Mesendoderm (in vitro differentiated cells): ENCODE results near the gene CAMK2A. TPM values are rescaled to one million over a fixed set of nuclear protein-coding genes. Genes with fewer than 3 reads are reported as not detected.

Experiments
- DNase-seq: peaks from one replicate; pipeline ENCODE4 v3.0.0; 2013
- H2AK5ac ChIP-seq: 2 replicates; pipeline ENCODE4 v1.6.1; 2013; ENCODE audit warnings: low read length, inconsistent platforms
- H2BK120ac ChIP-seq: 2 replicates; pipeline ENCODE4 v1.6.1; 2013; ENCODE audit warnings: low read depth, mild to moderate bottlenecking, low read length, moderate library complexity, mixed read lengths
- H2BK15ac ChIP-seq: replicated peaks from 2 replicates; pipeline ENCODE4 v1.6.1; 2013; ENCODE audit warnings: low read depth, mild to moderate bottlenecking, moderate library complexity
- H2BK5ac ChIP-seq: 2 replicates; pipeline ENCODE4 v1.6.1; 2013; ENCODE audit warnings: low read length, inconsistent platforms
- H3K18ac ChIP-seq: 2 replicates; pipeline ENCODE4 v1.6.1; 2013; ENCODE audit warnings: mild to moderate bottlenecking, low read length, mixed read lengths
- H3K23ac ChIP-seq: one replicate; pipeline ENCODE4 v1.6.1; 2013; ENCODE audit warnings: low read length
- H3K27ac ChIP-seq: 2 replicates; pipeline ENCODE4 v1.5.1; 2013; ENCODE audit warnings: low read depth, mild to moderate bottlenecking, inconsistent platforms, low read length, moderate library complexity
- H3K27me3 ChIP-seq: 2 replicates; pipeline ENCODE4 v1.6.1; 2013; ENCODE audit warnings: low read length, control low read depth, mild to moderate bottlenecking, inconsistent platforms; ENCODE audit not compliant: insufficient read depth, poor library complexity
- H3K36me3 ChIP-seq: 2 replicates; pipeline ENCODE4 v1.6.1; 2013; ENCODE audit warnings: low read length, inconsistent platforms; ENCODE audit not compliant: control insufficient read depth, insufficient read depth
- H3K4ac ChIP-seq: one replicate; pipeline ENCODE4 v1.6.1; 2013; ENCODE audit warnings: low read depth, mild to moderate bottlenecking, low read length, moderate library complexity
- H3K4me1 ChIP-seq: 2 replicates; pipeline ENCODE4 v1.6.1; 2013; ENCODE audit warnings: low read depth, low read length, inconsistent platforms; ENCODE audit not compliant: control insufficient read depth
- H3K4me2 ChIP-seq: 2 replicates; pipeline ENCODE4 v1.6.1; 2013; ENCODE audit warnings: low read length
- H3K4me3 ChIP-seq: 2 replicates; pipeline ENCODE4 v1.5.1; 2013; ENCODE audit warnings: mild to moderate bottlenecking, low read length
- H3K56ac ChIP-seq: one replicate; pipeline ENCODE4 v1.6.1; 2013; ENCODE audit warnings: low read length
- H3K79me1 ChIP-seq: 2 replicates; pipeline ENCODE4 v1.6.1; 2013; ENCODE audit warnings: low read length, inconsistent platforms
- H3K79me2 ChIP-seq: 2 replicates; pipeline ENCODE4 v1.6.1; 2013; ENCODE audit warnings: mild to moderate bottlenecking, low read length; ENCODE audit not compliant: control insufficient read depth, insufficient read depth
- H3K9ac ChIP-seq: 2 replicates; pipeline ENCODE4 v1.6.1; 2013; ENCODE audit warnings: low read length, inconsistent platforms
- H4K5ac ChIP-seq: one replicate; pipeline ENCODE4 v1.6.1; 2013; ENCODE audit warnings: low read length
- H4K8ac ChIP-seq: one replicate; pipeline ENCODE4 v1.6.1; 2013; ENCODE audit warnings: low read depth, mild to moderate bottlenecking, control low read depth, low read length, moderate library complexity
- WGBS: extraction: QIAGEN DNeasy Blood & Tissue Kit; methylation state at CpG from one replicate; pipeline ENCODE4 v1.1.7; 2013; ENCODE audit warnings: low lambda C conversion rate, missing lambda C conversion rate; ENCODE audit not compliant: insufficient coverage; ENCODE audit errors: extremely low coverage; 5-methylcytosine and 5-hydroxymethylcytosine counted together
- polyA plus RNA-seq, 2 experiments: library from polyadenylated mRNA; stranded (reverse); fragments of 200-250 nt; gene quantifications; one replicate each; pipeline ENCODE4 v1.2.3, GENCODE V29; 2013

The CAMK2A gene
- 0.01 TPM for polyA plus RNA-seq (2013, experiment 1 of 2)
- polyA plus RNA-seq (2013, experiment 2 of 2) = not detected

DNA sequence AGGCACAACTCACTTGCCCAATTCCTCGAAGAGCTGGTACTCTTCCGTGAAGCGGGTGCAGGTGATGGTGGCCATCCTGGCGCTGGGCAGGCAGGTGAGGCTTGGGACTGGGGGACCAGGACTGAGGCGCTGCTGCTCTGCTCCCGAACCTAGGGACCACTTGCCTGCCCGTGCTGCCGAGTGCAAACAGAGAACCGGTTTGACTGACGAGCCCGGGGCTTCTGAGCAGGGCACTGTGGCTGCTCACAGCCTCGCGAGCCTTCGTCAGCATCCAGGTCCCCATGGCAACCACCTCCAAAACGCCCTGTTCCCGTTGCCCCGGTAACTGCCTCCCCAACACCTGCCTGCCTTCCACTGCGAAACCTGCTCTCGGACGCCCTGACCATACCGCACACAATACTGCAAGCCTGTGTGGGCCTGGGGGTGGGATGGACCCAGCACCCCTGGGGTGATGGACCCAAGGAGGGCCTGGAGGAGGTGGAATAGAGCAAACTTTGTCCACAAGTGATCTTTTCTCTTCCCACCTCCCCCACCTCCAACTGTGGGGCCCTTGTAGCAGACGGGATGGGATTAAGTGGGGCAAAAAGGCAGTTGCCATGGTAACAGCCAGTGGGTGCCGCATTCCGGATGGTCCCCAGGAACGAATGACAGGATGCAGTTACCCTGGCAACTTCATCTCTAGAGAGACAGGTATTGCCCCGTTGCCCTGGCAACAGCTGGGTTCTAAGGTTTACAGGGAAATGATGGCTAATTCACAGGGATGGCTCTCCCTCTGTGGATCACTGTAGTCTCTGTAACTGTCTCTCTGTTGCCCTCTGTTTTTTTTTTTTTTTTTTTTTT, at the start of gene CAMK2A:
TSS of gene CAMK2A (minus strand) at position 223 of the 840 bp plus-strand sequence. CDS start at position 75, 148 bp downstream.
- no peak within 1 kb of the TSS for H3K18ac ChIP-seq
- H4K5ac ChIP-seq = no peak within 1 kb of the TSS
- H2BK120ac ChIP-seq = no peak within 1 kb of the TSS
- no peak within 1 kb of the TSS for H3K4me3 ChIP-seq
- no peak within 1 kb of the TSS for H2BK15ac ChIP-seq
- H3K56ac ChIP-seq = no peak within 1 kb of the TSS
- no peaks in the 10 kb centered on the region for H3K79me2 ChIP-seq
- H3K23ac ChIP-seq = no peak within 1 kb of the TSS
- H3K4me2 ChIP-seq = no peak within 1 kb of the TSS
- no peak within 1 kb of the TSS for H2BK5ac ChIP-seq
- DNase-seq = peak; percentile 70
- no peak within 1 kb of the TSS for H2AK5ac ChIP-seq
- no peak within 1 kb of the TSS for H3K4ac ChIP-seq
- no peaks in the 10 kb centered on the region for H3K27me3 ChIP-seq
- H3K36me3 ChIP-seq = no peaks in the 10 kb centered on the region
- H3K4me1 ChIP-seq = no peaks in the 10 kb centered on the region
- no peak within 1 kb of the TSS for H3K9ac ChIP-seq
- WGBS = no CpG with 5 or more reads among the region's 26 CpGs
- H3K27ac ChIP-seq = no peak within 1 kb of the TSS
- H3K79me1 ChIP-seq = no peaks in the 10 kb centered on the region
- H4K8ac ChIP-seq = no peak within 1 kb of the TSS

DNA sequence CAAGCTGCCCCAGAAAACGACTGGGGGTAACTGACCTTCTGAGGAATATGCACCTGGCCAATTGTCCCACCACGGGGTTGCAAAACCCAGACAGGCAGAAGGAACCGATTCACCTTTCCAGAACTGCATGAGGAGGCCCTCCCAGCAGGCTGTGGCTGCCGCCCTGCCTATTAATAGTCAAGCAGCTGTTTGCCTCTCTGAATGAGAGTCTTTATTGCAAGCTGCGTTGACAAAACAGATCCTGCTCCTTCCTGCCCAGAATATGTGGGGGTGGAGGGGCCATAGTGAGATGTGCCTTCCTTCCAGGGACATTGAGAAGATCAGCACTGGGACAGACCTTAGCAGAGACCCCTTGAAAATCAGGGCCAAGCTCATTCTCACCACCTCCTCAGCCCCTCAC, 49.6 kb upstream of the CAMK2A start:
- H3K27ac ChIP-seq = no peak overlapping the region
- no peak overlapping the region for H2BK120ac ChIP-seq
- H2BK15ac ChIP-seq = no peak overlapping the region
- no peak overlapping the region for H2AK5ac ChIP-seq
- no peaks in the 10 kb centered on the region for H3K27me3 ChIP-seq
- DNase-seq = no peak
- no peaks in the 10 kb centered on the region for H3K36me3 ChIP-seq
- no peak overlapping the region for H3K23ac ChIP-seq
- no peaks in the 10 kb centered on the region for H3K79me1 ChIP-seq
- H3K4me2 ChIP-seq = no peak overlapping the region
- H4K5ac ChIP-seq = no peak overlapping the region
- H3K4me3 ChIP-seq = no peak overlapping the region
- no peaks in the 10 kb centered on the region for H3K4me1 ChIP-seq
- H3K18ac ChIP-seq = no peak overlapping the region
- no peaks in the 10 kb centered on the region for H3K79me2 ChIP-seq
- H3K56ac ChIP-seq = no peak overlapping the region
- no peak overlapping the region for H2BK5ac ChIP-seq
- no peak overlapping the region for H3K4ac ChIP-seq
- no peak overlapping the region for H3K9ac ChIP-seq
- WGBS = no CpG with 5 or more reads among the region's 5 CpGs
- H4K8ac ChIP-seq = no peak overlapping the region

GRCh38 chr5:150338546-150338945, 49.0 kb upstream of the CAMK2A start:
- Histone ChIP-seq H2BK5ac (no peak overlapping the region), H2BK120ac (no peak overlapping the region), H3K4ac (no peak overlapping the region), H3K18ac (no peak overlapping the region), H4K5ac (no peak overlapping the region), H2AK5ac (no peak overlapping the region), H3K27ac (no peak overlapping the region), H3K4me3 (no peak overlapping the region), H2BK15ac (no peak overlapping the region), H3K9ac (no peak overlapping the region), H3K27me3 (no peaks in the 10 kb centered on the region), H3K79me2 (no peaks in the 10 kb centered on the region), H3K36me3 (no peaks in the 10 kb centered on the region), H3K23ac (no peak overlapping the region), H3K79me1 (no peaks in the 10 kb centered on the region), H3K56ac (no peak overlapping the region), H3K4me2 (no peak overlapping the region), H3K4me1 (no peaks in the 10 kb centered on the region), H4K8ac (no peak overlapping the region)
- WGBS = no CpG with 5 or more reads among the region's 11 CpGs
- no peak for DNase-seq

DNA sequence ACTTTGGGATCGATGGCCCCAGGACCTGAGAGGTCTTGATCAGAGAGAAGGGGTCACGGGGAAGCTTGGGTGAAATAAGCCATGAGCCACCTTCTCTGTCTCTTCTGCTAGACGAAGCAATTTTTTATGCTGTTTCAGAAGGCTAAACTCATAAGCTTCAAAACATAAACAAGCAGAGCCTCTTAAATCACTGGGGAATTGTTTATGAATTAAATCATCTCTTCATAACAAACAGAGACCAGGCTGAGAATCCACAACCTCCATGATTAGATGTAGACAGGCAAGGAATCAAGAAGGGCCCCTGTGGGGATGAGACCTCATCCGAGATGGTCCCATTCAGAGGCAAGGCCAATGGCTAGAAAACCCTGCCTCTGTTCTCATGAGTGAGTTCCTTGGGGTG, 46.2 kb upstream of the CAMK2A start:
- no peak overlapping the region for H2AK5ac ChIP-seq
- H3K4ac ChIP-seq = no peak overlapping the region
- WGBS = no CpG with 5 or more reads among the region's 4 CpGs
- no peak overlapping the region for H3K23ac ChIP-seq
- no peak overlapping the region for H3K56ac ChIP-seq
- H2BK5ac ChIP-seq = no peak overlapping the region
- no peak overlapping the region for H2BK15ac ChIP-seq
- no peak overlapping the region for H3K9ac ChIP-seq
- no peak overlapping the region for H3K4me3 ChIP-seq
- H3K79me2 ChIP-seq = no peaks in the 10 kb centered on the region
- H3K36me3 ChIP-seq = no peaks in the 10 kb centered on the region
- DNase-seq = no peak
- H2BK120ac ChIP-seq = no peak overlapping the region
- H3K79me1 ChIP-seq = no peaks in the 10 kb centered on the region
- no peak overlapping the region for H3K18ac ChIP-seq
- H3K27ac ChIP-seq = no peak overlapping the region
- no peak overlapping the region for H4K5ac ChIP-seq
- H3K4me2 ChIP-seq = no peak overlapping the region
- H4K8ac ChIP-seq = no peak overlapping the region
- no peaks in the 10 kb centered on the region for H3K4me1 ChIP-seq
- no peaks in the 10 kb centered on the region for H3K27me3 ChIP-seq

DNA sequence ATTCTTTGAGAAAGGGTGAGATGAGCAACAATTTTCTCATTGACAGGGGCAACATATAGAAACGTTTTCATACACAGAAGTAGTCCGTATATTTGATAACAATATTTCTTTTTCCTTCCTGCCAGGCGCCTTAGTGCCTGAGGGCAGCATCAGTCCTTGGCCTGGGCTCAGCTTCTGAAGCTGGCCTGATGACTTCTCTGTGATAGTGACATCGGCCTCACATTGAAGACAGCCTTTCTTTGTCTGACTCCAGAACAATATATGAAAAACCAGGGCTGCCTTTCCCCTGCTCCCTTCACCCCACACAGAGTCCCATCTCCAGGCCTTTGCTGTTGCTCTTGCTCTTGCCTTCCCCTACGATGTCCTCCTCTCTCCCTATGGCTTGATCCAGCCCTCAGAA, 43.8 kb upstream of the CAMK2A start:
- DNase-seq = no peak
- Histone ChIP-seq H3K79me2 (no peaks in the 10 kb centered on the region), H2AK5ac (no peak overlapping the region), H3K18ac (no peak overlapping the region), H3K4me1 (no peaks in the 10 kb centered on the region), H2BK120ac (no peak overlapping the region), H3K4me3 (no peak overlapping the region), H4K5ac (no peak overlapping the region), H2BK15ac (no peak overlapping the region), H3K9ac (no peak overlapping the region), H4K8ac (no peak overlapping the region), H3K36me3 (no peaks in the 10 kb centered on the region), H3K4me2 (no peak overlapping the region), H3K27ac (no peak overlapping the region), H3K79me1 (no peaks in the 10 kb centered on the region), H3K23ac (no peak overlapping the region), H3K56ac (no peak overlapping the region), H3K4ac (no peak overlapping the region), H2BK5ac (no peak overlapping the region), H3K27me3 (no peaks in the 10 kb centered on the region)
- WGBS = no CpG with 5 or more reads among the region's 5 CpGs
